Activated naive CD4-positive, alpha-beta T cell (primary cell): Measurements from ENCODE around the gene AAMDC.

Source experiments
- DNase-seq, 4 experiments: peaks; one replicate each; lab custom pipeline; 2025; lab: John Stamatoyannopoulos, UW

AAMDC gene

DNA sequence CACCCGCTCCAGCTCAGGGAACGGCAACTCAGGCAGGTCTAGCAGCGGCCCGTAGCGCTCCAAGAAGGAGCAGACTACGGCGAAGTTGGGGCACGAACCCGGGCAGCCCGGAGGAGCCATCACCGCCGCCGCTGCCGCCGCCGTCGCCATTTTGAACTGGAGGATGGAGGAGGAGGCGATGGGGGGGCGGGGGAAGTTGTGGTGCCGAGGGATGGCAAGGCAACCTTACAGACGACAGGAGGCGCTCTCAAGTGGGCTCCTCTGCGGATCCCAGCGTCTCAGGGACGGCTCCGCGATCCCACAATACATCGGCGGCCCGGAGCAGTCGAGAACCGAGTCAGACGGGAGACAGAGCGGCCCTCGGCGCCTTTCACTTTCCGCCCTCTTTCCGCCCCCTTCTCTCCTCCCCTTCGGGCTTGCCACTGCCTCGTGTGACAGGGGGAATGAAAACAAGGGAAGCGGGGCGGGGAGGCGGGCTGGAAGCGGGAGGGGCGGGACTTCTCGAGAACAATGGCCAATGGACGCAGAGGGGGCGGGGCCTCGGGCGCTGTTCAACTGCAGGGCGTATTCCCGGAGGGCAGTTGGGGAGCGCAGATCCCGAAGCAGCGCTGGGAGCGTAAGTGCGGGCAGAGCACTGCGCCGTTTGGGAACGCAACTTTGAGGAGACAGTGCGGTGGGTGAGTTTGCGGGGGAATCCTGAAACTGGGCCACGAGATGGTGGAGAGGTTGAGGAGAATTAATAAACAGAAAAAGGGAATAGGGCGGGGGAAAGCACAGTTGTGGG lies at the start of gene AAMDC, which contains the start of gene RSF1:
Gene AAMDC, plus strand, starts transcription at position 580 of the 784 bp plus-strand sequence. CDS start 21,353 bp downstream, outside the sequence.
Gene RSF1, minus strand, starts transcription at position 158 of the 784 bp plus-strand sequence. Its CDS starts 8 bp downstream, at position 150.
- peak; percentile 92 to 99 (median 94) for DNase-seq

GRCh38 chr11:77775936-77776335 lies 45.0 kb upstream of the AAMDC start:
- no peak for DNase-seq

- no peak for DNase-seq
These were observed 44.5 kb upstream of the AAMDC start for GRCh38 chr11:77776455-77776854.

- DNase-seq: no peak
These were observed 42.8 kb upstream of the AAMDC start for GRCh38 chr11:77778118-77778517.

DNA sequence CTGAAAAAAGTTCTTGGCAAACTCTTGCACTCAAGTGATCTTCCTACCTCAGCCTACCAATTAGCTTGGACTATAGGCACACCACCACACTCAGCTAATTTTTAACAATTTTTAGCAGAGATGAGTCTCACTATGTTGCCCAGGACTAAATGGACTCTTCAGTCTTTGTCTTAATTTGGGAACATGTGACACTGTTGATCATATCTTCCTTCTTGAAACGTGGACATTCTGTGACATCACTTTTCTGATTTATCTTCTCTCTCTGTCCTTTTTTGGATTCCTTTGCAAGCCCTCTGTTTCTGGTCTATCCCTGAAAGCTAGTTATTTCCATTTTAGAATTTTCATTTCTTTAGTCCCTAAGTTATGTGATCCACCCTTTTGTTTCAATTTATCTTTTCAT lies 42.4 kb upstream of the AAMDC start:
- DNase-seq: no peak

DNA sequence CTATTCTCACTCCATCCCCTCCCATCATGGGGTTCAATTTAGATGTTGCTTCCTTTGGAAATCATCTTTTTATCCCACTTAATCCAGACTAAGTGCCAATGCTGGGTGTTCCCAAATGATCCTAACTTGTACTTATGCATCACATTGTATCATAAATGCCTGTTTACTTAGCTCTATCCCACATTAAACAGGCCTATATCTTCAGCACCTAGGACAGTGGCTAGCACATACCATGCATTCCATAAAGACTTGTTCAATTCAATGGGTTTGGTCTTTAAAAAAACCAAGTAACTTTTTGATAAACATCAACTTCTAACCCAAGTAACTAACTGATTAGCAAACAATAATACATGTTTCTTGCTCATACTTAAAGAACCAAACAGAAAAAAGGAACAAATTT lies 41.0 kb upstream of the AAMDC start:
- DNase-seq: no peak

DNA sequence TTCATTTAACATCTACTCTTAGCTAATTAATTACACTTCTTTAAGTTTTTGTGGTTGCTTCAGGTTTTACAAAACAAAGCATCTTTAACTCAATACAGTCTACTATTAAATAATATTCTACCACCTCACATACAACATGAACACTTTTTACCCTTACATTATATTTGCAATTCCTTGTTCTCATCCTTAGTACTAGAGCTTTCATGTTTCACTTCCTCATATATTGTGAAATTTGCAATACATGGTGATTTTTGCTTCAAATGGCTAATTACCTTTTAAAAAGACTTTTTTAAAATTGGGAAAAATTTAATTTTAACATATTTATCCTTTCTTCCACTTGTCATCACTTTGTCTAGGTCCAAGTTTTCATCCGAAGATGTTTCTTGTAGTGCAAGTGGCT lies 37.9 kb upstream of the AAMDC start:
- DNase-seq: no peak

DNA sequence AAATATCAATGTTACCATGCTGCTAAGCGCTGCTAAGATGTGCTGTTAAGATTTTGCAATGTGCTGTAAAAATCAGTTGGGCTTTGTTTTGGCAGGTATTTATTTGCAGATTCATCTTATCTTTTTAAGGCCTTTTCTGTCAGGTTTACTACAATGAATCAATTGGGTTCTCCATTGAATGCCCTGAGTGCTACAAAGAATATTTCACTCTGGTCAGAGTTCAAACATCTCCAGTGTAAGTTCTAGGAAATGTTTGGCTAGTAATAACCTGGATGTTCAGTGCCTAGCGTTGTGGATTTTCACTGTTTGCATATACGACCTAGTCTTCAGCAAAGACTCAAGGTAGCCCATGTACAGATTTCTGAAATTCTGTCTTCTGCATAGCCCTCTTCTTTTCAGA lies 36.4 kb upstream of the AAMDC start:
- no peak for DNase-seq

DNA sequence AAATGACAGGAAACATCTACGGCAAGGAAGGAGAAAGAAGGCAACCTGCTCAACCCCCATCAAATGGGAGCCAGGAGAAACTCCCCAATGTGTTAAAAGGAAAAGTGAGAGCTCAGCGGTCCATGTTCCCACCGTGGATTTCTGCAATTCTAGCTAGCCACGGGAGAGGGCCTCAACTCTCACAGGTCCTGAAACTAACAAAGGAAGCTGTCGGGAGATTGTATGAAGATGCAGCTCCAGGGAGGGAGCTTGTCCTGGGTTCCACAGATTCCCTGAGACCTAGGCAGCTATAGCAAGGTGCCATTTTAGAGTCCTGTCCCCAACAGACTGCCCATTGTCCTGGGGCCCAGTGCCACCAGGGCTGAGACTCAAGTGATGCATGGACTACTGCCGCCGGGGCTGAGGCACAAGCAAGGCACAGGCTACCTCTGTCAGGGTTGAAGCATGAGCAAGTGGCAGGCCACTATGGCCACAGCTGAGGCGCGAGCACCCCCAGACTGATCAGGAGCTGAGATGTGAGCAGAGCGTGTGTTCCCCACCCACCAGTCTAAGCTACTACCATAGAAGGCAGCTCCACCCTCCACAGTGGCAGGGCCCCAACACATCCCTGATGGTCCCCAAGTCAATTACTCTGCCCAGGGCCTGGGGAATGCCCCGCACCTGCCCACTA lies 31.7 kb upstream of the AAMDC start:
- no peak for DNase-seq

DNA sequence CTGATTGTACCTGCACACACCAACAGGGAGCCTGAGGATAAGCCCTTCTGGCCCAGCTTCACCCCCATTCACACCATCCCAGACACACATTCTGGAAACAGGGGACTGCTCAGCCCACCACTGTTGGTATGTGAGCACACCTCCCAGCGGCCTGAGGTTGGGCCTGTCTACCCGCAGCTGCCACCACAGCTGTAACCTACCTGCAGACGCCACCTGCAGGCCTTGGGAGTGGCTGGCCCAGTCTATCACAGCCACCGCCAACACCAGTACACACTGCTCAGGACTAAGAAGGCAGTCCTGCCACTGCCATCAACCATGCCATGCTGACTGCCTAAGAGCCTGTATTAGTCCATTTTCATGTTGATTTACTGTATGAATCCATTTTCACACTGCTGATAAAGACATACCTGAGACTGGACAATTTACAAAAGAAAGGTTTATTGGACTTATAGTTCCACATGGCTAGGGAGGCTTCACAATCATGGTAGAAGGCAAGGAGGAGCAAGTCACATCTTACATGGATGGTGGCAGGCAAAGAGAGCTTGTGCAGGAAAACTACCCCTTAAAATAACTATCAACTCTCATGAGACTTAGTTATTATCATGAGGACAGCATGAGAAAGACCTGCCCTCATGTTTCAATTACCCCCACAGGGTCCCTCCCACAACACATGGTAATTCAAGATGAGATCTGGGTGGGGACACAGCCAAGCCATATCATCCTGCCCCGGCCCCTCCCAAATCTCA lies 31.0 kb upstream of the AAMDC start:
- no peak for DNase-seq

- DNase-seq: no peak
These were observed 29.6 kb upstream of the AAMDC start for GRCh38 chr11:77791301-77791700.

GRCh38 chr11:77793972-77794371 lies 27.0 kb upstream of the AAMDC start:
- no peak for DNase-seq

DNA sequence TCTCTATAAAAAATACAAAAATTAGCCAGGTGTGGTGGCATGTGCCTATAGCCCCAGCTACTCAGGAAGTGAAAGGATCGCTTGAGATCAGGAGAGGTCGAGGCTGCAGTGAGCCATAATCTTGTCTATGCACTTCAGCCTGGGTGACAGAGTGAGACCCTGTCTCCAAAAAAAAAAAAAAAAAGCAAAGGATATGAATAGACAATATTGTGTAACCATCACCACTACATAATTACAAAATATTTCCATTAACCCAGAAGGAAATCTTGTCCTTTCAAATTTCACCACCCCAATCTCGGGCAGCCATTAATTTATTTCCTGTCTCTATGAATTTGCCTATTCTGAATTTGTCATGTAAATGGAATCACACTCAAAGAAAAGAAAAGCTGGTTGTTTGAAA lies 21.6 kb upstream of the AAMDC start:
- no peak for DNase-seq

GRCh38 chr11:77800449-77800848 lies 20.5 kb upstream of the AAMDC start:
- DNase-seq: no peak

GRCh38 chr11:77801477-77801876 lies 19.5 kb upstream of the AAMDC start:
- DNase-seq: no peak

DNA sequence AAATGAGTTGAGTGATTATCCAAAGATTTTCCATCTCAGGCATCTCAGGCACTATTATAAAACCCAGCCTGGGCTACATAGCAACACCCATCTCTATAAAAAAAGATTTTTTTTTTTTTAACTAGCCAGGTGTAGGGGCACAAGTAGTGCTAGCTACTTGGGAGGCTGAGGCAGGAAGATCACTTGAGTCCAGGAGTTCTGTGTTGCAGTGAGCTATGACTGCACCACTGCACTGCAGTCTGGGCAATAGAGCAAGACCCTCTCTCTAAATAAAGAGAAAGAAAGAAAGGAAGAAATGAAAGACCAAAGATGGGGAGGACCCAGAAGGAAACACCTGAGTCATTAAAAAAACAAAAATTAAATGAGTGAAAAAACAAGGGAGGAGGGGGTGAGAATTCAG lies 14.5 kb upstream of the AAMDC start:
- DNase-seq: no peak

GRCh38 chr11:77806993-77807392 lies 14.0 kb upstream of the AAMDC start:
- DNase-seq: no peak

- DNase-seq: no peak
These were observed 7.7 kb upstream of the AAMDC start for GRCh38 chr11:77813256-77813655.

DNA sequence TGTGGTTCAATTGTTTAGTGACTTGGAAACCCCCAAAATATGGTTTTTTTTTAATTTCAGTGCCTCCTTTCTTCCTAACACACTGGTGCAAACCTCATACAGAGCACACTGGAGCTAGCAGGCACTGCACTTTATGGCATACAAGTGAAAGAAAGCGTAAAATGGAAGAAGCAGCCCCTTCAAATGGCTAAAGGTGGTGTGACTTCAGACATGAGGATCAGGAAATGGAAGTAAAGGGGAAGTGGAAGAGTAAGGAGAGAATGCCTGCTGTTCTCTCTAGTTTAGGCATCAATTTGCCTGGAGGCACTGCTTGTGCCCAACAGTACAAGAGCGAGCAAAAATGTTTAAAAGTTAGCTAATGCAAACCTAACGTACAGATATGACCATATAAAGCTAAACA lies 6.1 kb upstream of the AAMDC start:
- no peak for DNase-seq

- DNase-seq: no peak
These were observed 5.5 kb upstream of the AAMDC start for GRCh38 chr11:77815459-77815858.

GRCh38 chr11:77819411-77819920 lies 1.5 kb upstream of the AAMDC start:
- peak; percentile 51 to 80 (median 61) for DNase-seq

DNA sequence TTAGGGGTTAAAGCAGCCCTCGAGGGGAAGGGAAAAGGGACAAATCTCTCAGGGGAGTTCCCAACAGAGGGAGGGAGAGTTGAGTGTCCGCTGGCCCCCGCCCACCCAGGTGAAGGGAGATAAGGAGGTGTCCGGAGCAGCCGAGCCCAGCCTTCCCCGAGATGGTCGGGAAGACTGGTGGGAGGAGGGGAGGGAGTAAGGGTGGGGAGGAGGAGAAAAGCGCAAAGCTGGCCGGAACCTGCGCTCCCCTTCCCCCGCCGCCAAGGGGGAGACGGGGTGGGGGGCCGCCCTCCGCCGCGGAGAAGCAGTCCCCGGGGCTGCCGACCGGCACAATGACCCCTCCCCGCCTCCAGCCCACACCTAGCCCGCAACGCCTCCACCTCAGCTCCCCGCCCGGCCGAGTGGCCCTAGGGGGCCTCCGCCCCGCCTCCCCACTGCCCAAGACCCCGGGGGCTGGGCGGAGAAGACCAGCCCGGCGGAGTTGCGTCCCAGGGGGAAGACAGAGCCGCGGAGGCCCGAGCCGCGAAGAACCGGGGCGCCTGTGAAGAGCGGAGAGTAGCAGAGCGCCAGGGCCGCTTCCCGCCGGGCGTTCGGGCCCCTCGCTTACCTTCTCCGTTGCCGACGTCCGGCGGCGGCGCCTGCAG lies 901 bp upstream of the AAMDC start:
- peak in 3 of 4 experiments; percentile 22 to 48 (median 34) for DNase-seq
